Islet precursor cell (in vitro differentiated cells): ENCODE measurements around the gene MARS1.
"Not testable (repeated sequence)": the region's sequence is repeated elsewhere in the genome, so short reads cannot be mapped to it uniquely, and the experiment has no call there.

Experiments used
- DNase-seq: peaks from one replicate; pipeline ENCODE4 v3.0.0-alpha.2; 2018

MARS1 gene

DNA sequence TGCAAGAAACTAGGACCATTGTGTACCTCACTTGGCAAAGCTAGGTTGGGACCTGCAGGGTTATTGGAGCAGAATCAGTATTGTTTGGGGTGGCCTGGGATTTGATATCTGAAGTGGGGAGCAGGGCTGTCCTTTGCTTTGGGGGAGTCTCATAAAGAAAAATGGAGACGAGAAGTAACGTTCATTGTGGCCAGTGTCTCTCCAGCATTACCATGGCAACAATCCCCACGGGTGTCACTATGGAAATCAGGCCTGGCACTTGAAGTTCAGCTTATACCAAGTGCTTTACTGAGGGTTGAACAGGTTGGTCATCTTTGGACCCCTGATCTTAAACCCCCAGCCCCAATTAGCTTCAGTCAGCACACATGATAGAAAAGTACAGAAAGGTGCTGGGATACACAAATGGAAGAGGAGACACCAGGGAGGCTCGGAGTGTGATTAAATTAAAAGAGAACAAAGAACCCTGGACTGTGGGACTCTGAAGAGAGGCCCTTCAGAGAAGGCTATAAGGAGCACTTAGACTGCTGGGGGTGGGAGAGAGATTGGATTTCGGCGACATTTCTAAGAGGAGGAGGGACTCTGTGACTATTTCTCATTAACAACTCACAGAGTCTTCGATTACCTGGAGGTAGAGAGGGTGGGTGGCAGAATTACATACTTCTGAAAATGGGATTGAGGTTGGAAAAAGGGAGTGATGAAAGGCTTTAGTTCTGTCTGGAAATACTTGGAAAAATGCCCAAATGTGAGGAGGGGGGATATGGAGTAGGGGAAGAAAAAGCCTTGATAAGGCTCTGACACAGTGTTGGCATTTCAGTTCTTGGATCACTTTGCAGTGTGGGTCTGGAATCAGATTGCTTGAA is 65.7 kb downstream of the MARS1 start:
- DNase-seq = no peak

DNA sequence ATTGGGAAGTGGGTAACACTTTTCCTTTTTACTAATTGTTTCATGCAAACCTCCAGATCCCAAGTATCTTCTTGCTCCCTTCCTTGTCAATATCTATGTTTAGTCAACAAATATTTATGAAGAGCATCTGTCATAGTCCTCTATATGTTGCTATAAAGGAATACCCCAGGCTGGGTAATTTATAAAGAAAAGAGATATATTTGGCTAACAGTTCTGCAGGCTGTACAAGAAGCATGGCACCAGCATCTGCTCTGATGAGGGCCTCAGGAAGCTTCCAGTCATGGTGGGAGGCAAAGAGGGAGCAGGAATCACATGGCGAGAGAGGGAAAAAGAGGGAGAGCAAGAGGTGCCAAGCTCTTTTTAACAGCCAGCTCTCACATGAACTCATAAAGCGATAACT is 66.6 kb downstream of the MARS1 start:
- DNase-seq = no peak

DNA sequence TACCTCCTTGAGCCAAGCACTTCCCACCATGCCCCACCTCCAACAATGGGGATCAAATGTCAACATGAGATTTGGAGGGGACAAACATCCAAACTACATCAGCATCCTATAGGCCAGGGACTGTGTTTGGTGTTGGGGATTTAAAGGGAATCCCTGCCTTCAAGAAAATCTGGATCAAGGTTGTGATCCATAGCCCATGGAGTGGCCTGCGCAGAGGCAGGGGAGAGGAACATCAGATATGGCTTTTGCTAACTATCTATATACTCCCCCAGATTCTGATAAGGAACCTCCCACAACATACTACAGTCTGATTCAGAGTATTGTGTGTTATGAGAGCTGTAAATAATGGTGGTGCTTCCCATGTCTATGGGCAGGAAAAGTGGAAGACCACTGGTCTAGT is 67.0 kb downstream of the MARS1 start:
- DNase-seq = peak; percentile 19

GRCh38 chr12:57558864-57559263 is 71.0 kb downstream of the MARS1 start:
- peak; percentile 14 for DNase-seq

DNA sequence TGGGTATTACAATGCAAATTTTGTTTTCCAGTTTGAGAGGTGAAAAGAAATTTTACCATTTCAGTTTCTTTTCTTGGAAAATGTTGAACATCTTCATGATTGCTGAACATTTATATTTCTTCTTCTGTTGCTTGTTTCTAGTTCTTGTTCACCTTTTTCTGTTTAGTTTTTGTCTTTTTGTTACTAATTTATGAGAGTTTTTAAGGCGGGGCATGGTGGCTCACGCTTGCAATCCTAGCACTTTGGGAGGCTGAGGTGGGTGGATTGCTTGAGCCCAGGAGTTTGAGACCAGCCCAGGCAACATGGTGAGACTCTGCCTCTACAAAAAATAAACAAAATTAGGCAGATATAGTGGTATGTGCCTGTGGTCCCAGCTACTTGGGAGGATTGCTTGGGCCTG is 72.6 kb downstream of the MARS1 start:
- no peak for DNase-seq

DNA sequence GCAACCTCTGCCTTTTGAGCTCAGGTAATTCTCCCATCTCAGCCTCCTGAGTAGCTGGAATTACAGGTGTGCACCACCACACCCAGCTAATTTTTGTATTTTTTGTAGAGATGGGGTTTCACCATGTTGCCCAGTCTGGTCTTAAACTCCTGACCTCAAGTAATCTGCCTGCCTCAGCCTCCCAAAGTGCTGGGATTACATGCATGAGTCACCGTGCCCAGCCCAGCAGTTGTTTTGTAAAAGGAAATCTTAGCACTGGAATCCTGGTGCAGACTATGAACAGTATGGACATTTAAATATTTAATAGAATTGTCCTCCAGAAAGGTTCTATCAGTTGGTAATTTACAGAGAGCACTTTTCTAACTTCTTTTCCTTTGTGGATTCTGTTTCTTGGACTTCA is 73.2 kb downstream of the MARS1 start:
- DNase-seq = not testable (repeated sequence)

DNA sequence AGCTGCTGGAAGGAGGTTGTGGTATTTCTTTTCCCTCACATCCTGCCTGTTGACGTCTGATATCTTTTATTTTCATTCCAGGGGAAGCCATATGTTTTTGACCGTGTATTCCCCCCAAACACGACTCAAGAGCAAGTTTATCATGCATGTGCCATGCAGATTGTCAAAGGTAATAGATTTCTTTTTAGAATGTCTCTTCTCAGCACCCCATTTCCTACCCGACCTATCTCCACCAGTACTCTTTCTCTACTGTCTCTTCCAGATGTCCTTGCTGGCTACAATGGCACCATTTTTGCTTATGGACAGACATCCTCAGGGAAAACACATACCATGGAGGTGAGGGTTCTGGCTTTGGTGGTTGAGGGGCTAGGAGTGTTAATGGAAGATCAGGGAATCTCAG is 75.5 kb downstream of the MARS1 start:
- peak; percentile 18 for DNase-seq

- no peak for DNase-seq
Measured at GRCh38 chr12:57564178-57564740, 76.4 kb downstream of the MARS1 start.
